ENCODE measurements around the gene GPC1. TPM values are rescaled to one million over a fixed set of nuclear protein-coding genes. Genes with fewer than 3 reads are reported as not detected.

The GPC1 gene
- 102 and 232 TPM in 2 replicates for total RNA-seq

GRCh38 chr2:240435457-240435947 lies at the start of gene GPC1:
GPC1 (plus strand) TSS chr2:240435663; CDS start chr2:240435919, 256 bp downstream.

Other genes with a start within 250 kb of the GPC1 start
- 4.2 and 11.5 TPM in 2 replicates for gene ANKMY1, start 122.3 kb downstream of the GPC1 start, total RNA-seq
- gene DUSP28, start 124.7 kb downstream of the GPC1 start, total RNA-seq: 2.3 and 2.7 TPM in 2 replicates
- 11.0 and 48.7 TPM in 2 replicates for gene RNPEPL1, start 132.8 kb downstream of the GPC1 start, total RNA-seq
- 25.8 and 29.3 TPM in 2 replicates for gene CAPN10, start 151.1 kb downstream of the GPC1 start, total RNA-seq
- 0.30 and 1.3 TPM in 2 replicates for gene GPR35, start 189.8 kb downstream of the GPC1 start, total RNA-seq
- gene AQP12B, start 247.2 kb downstream of the GPC1 start, total RNA-seq: not detected in 2 replicates